KMS-11 (cell line): ENCODE data around the gene CHST11.

Experiments used
- H2AFZ ChIP-seq: fragments of 200-600 bp; sonication (generic); 2 replicates; pipeline ENCODE4 v1.6.1; 2016; ENCODE audit warnings: antibody characterized with exemption, mixed run types, low read depth
- H3K27ac ChIP-seq: fragments of 200-600 bp; sonication (generic); 2 replicates; pipeline ENCODE4 v1.6.1; 2016; ENCODE audit warnings: mild to moderate bottlenecking, mixed run types
- H3K27me3 ChIP-seq: fragments of 200-600 bp; sonication (generic); 2 replicates; pipeline ENCODE4 v1.6.1; 2017; ENCODE audit warnings: mild to moderate bottlenecking, low read depth, mixed run types, moderate library complexity; ENCODE audit not compliant: insufficient read depth
- H3K36me3 ChIP-seq: fragments of 200-600 bp; sonication (generic); 2 replicates; pipeline ENCODE4 v1.6.1; 2017; ENCODE audit warnings: mild to moderate bottlenecking, mixed run types; ENCODE audit not compliant: insufficient read depth
- H3K4me1 ChIP-seq: fragments of 200-600 bp; sonication (generic); 2 replicates; pipeline ENCODE4 v1.6.1; 2016; ENCODE audit warnings: mild to moderate bottlenecking, low read depth, mixed run types; ENCODE audit not compliant: poor library complexity, severe bottlenecking
- H3K4me2 ChIP-seq: fragments of 200-600 bp; sonication (generic); 2 replicates; pipeline ENCODE4 v1.7.0; 2016; ENCODE audit warnings: mild to moderate bottlenecking, mixed run types
- H3K4me3 ChIP-seq: fragments of 200-600 bp; sonication (generic); IDR thresholded peaks from 2 replicates; pipeline ENCODE4 v1.6.1; 2017; ENCODE audit warnings: low read depth, low read length, mixed read lengths; ENCODE audit not compliant: insufficient read depth
- H3K79me2 ChIP-seq: fragments of 200-600 bp; sonication (generic); 2 replicates; pipeline ENCODE4 v1.6.1; 2016; ENCODE audit warnings: low read depth, mixed run types; ENCODE audit not compliant: insufficient read depth
- H3K9ac ChIP-seq: fragments of 200-600 bp; sonication (generic); 2 replicates; pipeline ENCODE4 v1.6.1; 2016; ENCODE audit warnings: mild to moderate bottlenecking, mixed run types
- H4K20me1 ChIP-seq: fragments of 200-600 bp; sonication (generic); 2 replicates; pipeline ENCODE4 v1.6.1; 2016; ENCODE audit warnings: mild to moderate bottlenecking, mixed run types; ENCODE audit not compliant: insufficient read depth
- TF ChIP-seq, protein P1 (sequence below): fragments of 200-600 bp; sonication (generic); conservative IDR thresholded peaks from 2 replicates; pipeline ENCODE4 v1.6.1; 2017; ENCODE audit warnings: low read depth, mild to moderate bottlenecking, antibody characterized with exemption, low read length, moderate library complexity, mixed read lengths

Gene CHST11

DNA sequence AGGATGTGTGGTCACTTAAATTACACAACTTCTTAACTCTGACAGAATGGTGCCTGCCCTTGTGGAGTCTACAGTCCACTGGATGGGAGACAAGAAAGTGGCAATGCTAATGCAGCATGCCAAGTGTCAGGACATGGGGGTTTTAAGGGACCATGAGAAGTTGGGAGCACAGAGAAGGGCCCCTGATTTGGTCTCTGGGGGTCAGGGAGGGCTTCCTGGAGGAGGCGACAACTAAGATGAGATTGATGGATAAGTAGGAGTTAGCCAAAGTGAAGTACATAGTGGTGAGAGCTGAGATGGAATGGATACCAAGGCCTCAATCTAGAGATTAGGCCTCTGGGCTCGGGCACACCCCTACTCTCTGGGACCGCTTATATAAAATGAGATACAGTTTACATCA, 236.7 kb downstream of the CHST11 start:
- Histone ChIP-seq H2AFZ (no peak overlapping the region), H3K4me2 (no peak overlapping the region), H3K79me2 (no peaks in the 10 kb centered on the region), H4K20me1 (no peaks in the 10 kb centered on the region), H3K4me1 (no peaks in the 10 kb centered on the region), H3K27ac (no peak overlapping the region), H3K36me3 (no peaks in the 10 kb centered on the region), H3K9ac (no peak overlapping the region), H3K4me3 (no peak overlapping the region), H3K27me3 (no peaks in the 10 kb centered on the region)
- TF ChIP-seq, protein P1, sequence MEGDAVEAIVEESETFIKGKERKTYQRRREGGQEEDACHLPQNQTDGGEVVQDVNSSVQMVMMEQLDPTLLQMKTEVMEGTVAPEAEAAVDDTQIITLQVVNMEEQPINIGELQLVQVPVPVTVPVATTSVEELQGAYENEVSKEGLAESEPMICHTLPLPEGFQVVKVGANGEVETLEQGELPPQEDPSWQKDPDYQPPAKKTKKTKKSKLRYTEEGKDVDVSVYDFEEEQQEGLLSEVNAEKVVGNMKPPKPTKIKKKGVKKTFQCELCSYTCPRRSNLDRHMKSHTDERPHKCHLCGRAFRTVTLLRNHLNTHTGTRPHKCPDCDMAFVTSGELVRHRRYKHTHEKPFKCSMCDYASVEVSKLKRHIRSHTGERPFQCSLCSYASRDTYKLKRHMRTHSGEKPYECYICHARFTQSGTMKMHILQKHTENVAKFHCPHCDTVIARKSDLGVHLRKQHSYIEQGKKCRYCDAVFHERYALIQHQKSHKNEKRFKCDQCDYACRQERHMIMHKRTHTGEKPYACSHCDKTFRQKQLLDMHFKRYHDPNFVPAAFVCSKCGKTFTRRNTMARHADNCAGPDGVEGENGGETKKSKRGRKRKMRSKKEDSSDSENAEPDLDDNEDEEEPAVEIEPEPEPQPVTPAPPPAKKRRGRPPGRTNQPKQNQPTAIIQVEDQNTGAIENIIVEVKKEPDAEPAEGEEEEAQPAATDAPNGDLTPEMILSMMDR = no peak

DNA sequence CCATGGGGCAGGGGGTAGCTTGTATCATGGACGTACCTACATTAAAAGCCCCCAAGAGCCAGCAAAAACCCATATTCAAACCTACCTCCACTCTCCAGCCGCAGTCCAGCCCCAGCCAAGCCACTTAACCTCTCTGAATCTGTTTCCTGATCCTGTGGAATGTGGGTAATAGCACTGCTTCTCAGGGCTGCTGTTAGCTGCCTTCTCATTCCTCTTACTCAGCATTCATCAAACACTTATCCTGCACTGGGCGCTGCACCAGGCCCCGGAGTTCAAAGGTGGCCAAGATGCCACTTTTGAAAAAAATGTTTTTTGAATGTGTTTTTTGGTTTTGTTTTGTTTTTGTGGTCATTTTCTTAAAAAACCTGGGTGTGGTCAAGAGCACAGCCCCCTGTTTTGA, 237.4 kb downstream of the CHST11 start:
- TF ChIP-seq, protein P1 = no peak
- Histone ChIP-seq H3K4me1 (no peaks in the 10 kb centered on the region), H3K9ac (no peak overlapping the region), H3K79me2 (no peaks in the 10 kb centered on the region), H2AFZ (no peak overlapping the region), H3K4me2 (no peak overlapping the region), H3K27me3 (no peaks in the 10 kb centered on the region), H3K4me3 (no peak overlapping the region), H3K36me3 (no peaks in the 10 kb centered on the region), H4K20me1 (no peaks in the 10 kb centered on the region), H3K27ac (no peak overlapping the region)

- H3K27ac ChIP-seq = no peak overlapping the region
- H3K36me3 ChIP-seq = no peaks in the 10 kb centered on the region
- no peak overlapping the region for H2AFZ ChIP-seq
- H4K20me1 ChIP-seq = no peaks in the 10 kb centered on the region
- TF ChIP-seq, protein P1 = no peak
- H3K27me3 ChIP-seq = no peaks in the 10 kb centered on the region
- no peaks in the 10 kb centered on the region for H3K79me2 ChIP-seq
- no peak overlapping the region for H3K4me2 ChIP-seq
- H3K4me3 ChIP-seq = no peak overlapping the region
- H3K4me1 ChIP-seq = no peaks in the 10 kb centered on the region
- no peak overlapping the region for H3K9ac ChIP-seq
These were observed 238.0 kb downstream of the CHST11 start for GRCh38 chr12:104694711-104695110.

DNA sequence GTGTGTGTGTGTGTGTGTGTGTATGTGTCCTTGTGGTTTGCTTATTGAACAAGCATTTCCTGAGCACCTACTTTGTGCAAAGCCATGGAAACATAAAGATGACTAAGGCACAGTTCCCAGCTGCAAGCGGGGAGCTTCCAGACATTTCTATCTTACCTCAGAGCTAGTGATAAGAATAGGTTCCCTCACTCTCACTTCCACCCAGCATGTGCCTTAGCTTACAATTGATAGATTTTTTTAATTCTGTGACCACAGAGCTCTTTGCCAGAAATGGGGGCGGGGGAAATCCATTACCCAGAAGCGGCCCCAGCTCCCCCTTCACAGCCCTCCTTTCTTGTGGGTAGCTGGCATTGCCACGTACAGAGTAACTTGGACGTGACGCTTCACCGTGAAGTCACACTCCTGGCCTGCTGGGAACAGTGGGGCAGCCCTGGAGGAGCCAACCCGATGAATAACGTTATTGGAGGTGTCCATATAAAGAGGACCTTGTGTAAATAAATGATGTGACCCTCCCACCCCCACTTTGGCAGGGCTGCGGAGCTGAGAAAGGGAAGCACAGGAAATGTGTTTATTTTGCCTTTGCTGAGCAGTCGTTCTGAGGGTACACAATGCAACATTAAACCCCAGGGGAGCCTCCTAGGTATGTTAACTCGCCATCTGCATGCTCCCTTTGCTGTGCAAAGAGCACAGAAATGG, 238.9 kb downstream of the CHST11 start:
- H2AFZ ChIP-seq = no peak overlapping the region
- H3K27ac ChIP-seq = no peak overlapping the region
- TF ChIP-seq, protein P1 = no peak
- H3K79me2 ChIP-seq = no peaks in the 10 kb centered on the region
- H3K4me1 ChIP-seq = no peaks in the 10 kb centered on the region
- no peak overlapping the region for H3K4me2 ChIP-seq
- H3K9ac ChIP-seq = no peak overlapping the region
- no peaks in the 10 kb centered on the region for H3K36me3 ChIP-seq
- no peaks in the 10 kb centered on the region for H3K27me3 ChIP-seq
- no peaks in the 10 kb centered on the region for H4K20me1 ChIP-seq
- H3K4me3 ChIP-seq = no peak overlapping the region
